ENCODE data around the gene FRMD3.

FRMD3 gene

GRCh38 chr9:83235526-83235925, 302.7 kb downstream of the FRMD3 start:
- no peak overlapping the region for H3K4me3 ChIP-seq (ENCODE audit: low read depth, low read length)
- TF ChIP-seq MAX (IDR thresholded peaks at IDR 0.05; ENCODE audit: low read depth, low read length) (no peak), CTCF (IDR thresholded peaks at IDR 0.05; ENCODE audit: low read depth, low read length) (no peak), MYC (IDR thresholded peaks at IDR 0.05; ENCODE audit: low read depth, low read length) (no peak), POLR2A (IDR thresholded peaks at IDR 0.05; ENCODE audit: extremely low read depth, insufficient read length) (no peak)
- no peak for DNase-seq (ENCODE audit: low read depth)

GRCh38 chr9:83234541-83234940, 303.7 kb downstream of the FRMD3 start:
- H3K4me3 ChIP-seq (ENCODE audit: low read depth, low read length), result no peak overlapping the region
- no peak for TF ChIP-seq MAX (IDR thresholded peaks at IDR 0.05; ENCODE audit: low read depth, low read length)
- TF ChIP-seq POLR2A (IDR thresholded peaks at IDR 0.05; ENCODE audit: extremely low read depth, insufficient read length), result no peak
- TF ChIP-seq MYC (IDR thresholded peaks at IDR 0.05; ENCODE audit: low read depth, low read length), result no peak
- TF ChIP-seq CTCF (IDR thresholded peaks at IDR 0.05; ENCODE audit: low read depth, low read length), result no peak
- no peak for DNase-seq (ENCODE audit: low read depth)

- no peak for DNase-seq (ENCODE audit: low read depth)
- no peak overlapping the region for H3K4me3 ChIP-seq (ENCODE audit: low read depth, low read length)
- TF ChIP-seq POLR2A (IDR thresholded peaks at IDR 0.05; ENCODE audit: extremely low read depth, insufficient read length), result no peak
- no peak for TF ChIP-seq MYC (IDR thresholded peaks at IDR 0.05; ENCODE audit: low read depth, low read length)
- no peak for TF ChIP-seq CTCF (IDR thresholded peaks at IDR 0.05; ENCODE audit: low read depth, low read length)
- no peak for TF ChIP-seq MAX (IDR thresholded peaks at IDR 0.05; ENCODE audit: low read depth, low read length)
Observed at GRCh38 chr9:83233647-83234046, 304.6 kb downstream of the FRMD3 start.

GRCh38 chr9:83231039-83231438, 307.2 kb downstream of the FRMD3 start:
- TF ChIP-seq POLR2A (IDR thresholded peaks at IDR 0.05; ENCODE audit: extremely low read depth, insufficient read length), result no peak
- no peak overlapping the region for H3K4me3 ChIP-seq (ENCODE audit: low read depth, low read length)
- DNase-seq (ENCODE audit: low read depth), result no peak

GRCh38 chr9:83220730-83221129, 317.5 kb downstream of the FRMD3 start:
- TF ChIP-seq POLR2A (IDR thresholded peaks at IDR 0.05; ENCODE audit: extremely low read depth, insufficient read length) (no peak), MYC (IDR thresholded peaks at IDR 0.05; ENCODE audit: low read depth, low read length) (no peak), MAX (IDR thresholded peaks at IDR 0.05; ENCODE audit: low read depth, low read length) (no peak), CTCF (IDR thresholded peaks at IDR 0.05; ENCODE audit: low read depth, low read length) (no peak)
- DNase-seq (ENCODE audit: low read depth), result no peak
- no peak overlapping the region for H3K4me3 ChIP-seq (ENCODE audit: low read depth, low read length)

GRCh38 chr9:83219924-83220438, 318.2 kb downstream of the FRMD3 start:
- TF ChIP-seq MAX (IDR thresholded peaks at IDR 0.05; ENCODE audit: low read depth, low read length) (no peak), MYC (IDR thresholded peaks at IDR 0.05; ENCODE audit: low read depth, low read length) (no peak), CTCF (IDR thresholded peaks at IDR 0.05; ENCODE audit: low read depth, low read length) (no peak), POLR2A (IDR thresholded peaks at IDR 0.05; ENCODE audit: extremely low read depth, insufficient read length) (no peak)
- DNase-seq (ENCODE audit: low read depth), result no peak
- H3K4me3 ChIP-seq (ENCODE audit: low read depth, low read length), result peak overlapping the region; percentile 45

Data from NB4 (cell line).